Pons (tissue), 1 donor: ENCODE measurements around the gene RPL38.
A peak's percentile ranks its signal among the peaks of the same experiment; 100 is the strongest.

Experiments
- DNase-seq: peaks from one replicate; pipeline ENCODE4 v3.0.0-alpha.2; 2016; ENCODE audit warnings: low spot score

The RPL38 gene

GRCh38 chr17:74249590-74250270, 46.3 kb downstream of the RPL38 start:
- DNase-seq = peak; percentile 39

GRCh38 chr17:74250324-74250995, 47.0 kb downstream of the RPL38 start:
- no peak for DNase-seq

- DNase-seq = no peak
These were observed 47.6 kb downstream of the RPL38 start for GRCh38 chr17:74251051-74251450.

- no peak for DNase-seq
These were observed 48.1 kb downstream of the RPL38 start for GRCh38 chr17:74251569-74251968.

- DNase-seq = no peak
These were observed 48.7 kb downstream of the RPL38 start for GRCh38 chr17:74252211-74252610.

- no peak for DNase-seq
These were observed 49.6 kb downstream of the RPL38 start for GRCh38 chr17:74253036-74253435.

- DNase-seq = no peak
These were observed 53.8 kb downstream of the RPL38 start for GRCh38 chr17:74257311-74257710.

- DNase-seq = no peak
These were observed 56.4 kb downstream of the RPL38 start for GRCh38 chr17:74259667-74260524.
